Measurements from ENCODE around the gene SLC4A8. TPM values are rescaled to one million over a fixed set of nuclear protein-coding genes. Genes with fewer than 3 reads are reported as not detected.

SLC4A8 gene
- total and polyA plus RNA-seq, 9 of the 15 experiments (the other 6 are each of a cell fraction or from before 2014, with no cell fraction given), result 0.04 to 1.5 (median 0.12) TPM; not detected in 2

- TF ChIP-seq ZNF77 (CRISPR knock-in tag; IDR thresholded peaks at IDR 0.05), result no peak
- 0 out of 2 replicates have a peak, but pooled peaks have one; percentile 11 for TF ChIP-seq MAFF (IDR thresholded peaks at IDR 0.05; ENCODE audit: low read length)
- peak; percentile 14; the same call in 1 of the 2 replicates for TF ChIP-seq MAFG (tag; conservative IDR thresholded peaks at IDR 0.05)
- peak; percentile 57; the same call in 1 of the 2 replicates for TF ChIP-seq ZNF316 (IDR thresholded peaks at IDR 0.05)
- peak; percentile 45; the same call in 1 of the 2 replicates for TF ChIP-seq C11orf30 (IDR thresholded peaks at IDR 0.05; ENCODE audit: low read depth)
- Histone ChIP-seq H3K36me3 (ENCODE audit: control insufficient read depth, insufficient read depth, low read length) (no peaks in the 10 kb centered on the region), H3K79me2 (ENCODE audit: control insufficient read depth, insufficient read depth, low read length) (no peaks in the 10 kb centered on the region), H3K9me1 (ENCODE audit: control insufficient read depth, insufficient read depth, low read length) (no peaks in the 10 kb centered on the region), H3K9ac (ENCODE audit: insufficient read depth in 1 of 2, low read depth in 2 of 2, low read length in 2 of 2) (no peak overlapping the region), H2AFZ (ENCODE audit: low read depth, low read length) (no peak overlapping the region), H3K27ac (ENCODE audit: extremely low read depth, low read depth, low read length) (no peak overlapping the region), H3K9me3 (replicated peaks; ENCODE audit: control insufficient read depth, insufficient read depth, low read depth, low read length) (no peaks in the 10 kb centered on the region), H3K27me3 (ENCODE audit: control insufficient read depth in 2 of 2, insufficient read depth in 2 of 2, low read length in 2 of 2) (peaks cover 5 to 11% of the 10 kb centered on the region in 2 experiments; a peak in 4 of 5 replicates), H3K4me1 (replicated peaks in 1 of 2; ENCODE audit: control insufficient read depth in 2 of 2, insufficient read depth in 2 of 2, low read length in 2 of 2) (no peaks in the 10 kb centered on the region), H3K4me2 (ENCODE audit: insufficient read depth, low read length) (no peak overlapping the region), H4K20me1 (replicated peaks; ENCODE audit: control insufficient read depth, insufficient read depth, low read length) (no peaks in the 10 kb centered on the region), H3K4me3 (no peak overlapping the region)
- CTCF ChIA-PET (ENCODE audit: low intra/inter-chr PET ratio), result interaction anchor here (0.5 kb wide), 1 partner anchor 35 kb away, joined by 3 read pairs; no protein-coding TSS in a partner anchor
- no TSS peak for BruUV-seq (replicated peaks)
- DNase-seq (ENCODE audit: extremely low read depth in 1 of 4, low spot score in 3 of 4) (no peak), FAIRE-seq (no peak), ATAC-seq (no peak)
- in situ Hi-C loops (cut with MboI), result no loop called here
- intact Hi-C loops (cut with micrococcal nuclease), result no loop called here
- POLR2A ChIA-PET, result interaction anchor here (0.8 to 1.8 kb wide), 3 partner anchors 12 to 90 kb away, joined by 3 to 4 read pairs (median 3); no protein-coding TSS in a partner anchor
Observed at GRCh38 chr12:51458635-51459034, 34.0 kb downstream of the SLC4A8 start.

GRCh38 chr12:51460519-51460918, 35.9 kb downstream of the SLC4A8 start:
- H2AFZ ChIP-seq (ENCODE audit: low read depth, low read length), result no peak overlapping the region
- H4K20me1 ChIP-seq (replicated peaks; ENCODE audit: control insufficient read depth, insufficient read depth, low read length), result no peaks in the 10 kb centered on the region
- no peak overlapping the region for H3K4me2 ChIP-seq (ENCODE audit: insufficient read depth, low read length)
- peaks cover 5 to 11% of the 10 kb centered on the region in 2 experiments; a peak in 4 of 5 replicates for H3K27me3 ChIP-seq (ENCODE audit: control insufficient read depth in 2 of 2, insufficient read depth in 2 of 2, low read length in 2 of 2)
- FAIRE-seq, result no peak
- no peak for DNase-seq (ENCODE audit: extremely low read depth in 1 of 4, low spot score in 3 of 4)
- intact Hi-C loops (cut with micrococcal nuclease) (no loop called here), in situ Hi-C loops (cut with MboI) (no loop called here)
- POLR2A ChIA-PET, result no interaction called here
- ATAC-seq, result no peak
- H3K36me3 ChIP-seq (ENCODE audit: control insufficient read depth, insufficient read depth, low read length), result no peaks in the 10 kb centered on the region
- H3K4me3 ChIP-seq, result no peak overlapping the region
- H3K27ac ChIP-seq (ENCODE audit: extremely low read depth, low read depth, low read length), result no peak overlapping the region
- no peak overlapping the region for H3K9ac ChIP-seq (ENCODE audit: insufficient read depth in 1 of 2, low read depth in 2 of 2, low read length in 2 of 2)
- BruUV-seq (replicated peaks), result no TSS peak
- no peaks in the 10 kb centered on the region for H3K4me1 ChIP-seq (replicated peaks in 1 of 2; ENCODE audit: control insufficient read depth in 2 of 2, insufficient read depth in 2 of 2, low read length in 2 of 2)
- CTCF ChIA-PET (ENCODE audit: low intra/inter-chr PET ratio), result no interaction called here
- no peaks in the 10 kb centered on the region for H3K79me2 ChIP-seq (ENCODE audit: control insufficient read depth, insufficient read depth, low read length)
- no peaks in the 10 kb centered on the region for H3K9me1 ChIP-seq (ENCODE audit: control insufficient read depth, insufficient read depth, low read length)
- 0% methylated on average over 2 of the region's 2 CpGs for WGBS (ENCODE audit: insufficient coverage, low coverage, missing lambda C conversion rate)
- no peaks in the 10 kb centered on the region for H3K9me3 ChIP-seq (replicated peaks; ENCODE audit: control insufficient read depth, insufficient read depth, low read depth, low read length)
- TF ChIP-seq CLOCK (CRISPR knock-in tag; IDR thresholded peaks at IDR 0.05; ENCODE audit: borderline replicate concordance) (no peak), TCF15 (CRISPR knock-in tag; IDR thresholded peaks at IDR 0.05) (no peak), FOXM1 (IDR thresholded peaks at IDR 0.05; ENCODE audit: low read depth) (no peak), FOXM1 (CRISPR knock-in tag; IDR thresholded peaks at IDR 0.05; ENCODE audit: low read depth) (no peak), ZNF23 (CRISPR knock-in tag; IDR thresholded peaks at IDR 0.05) (no peak), ZNF778 (CRISPR knock-in tag; IDR thresholded peaks at IDR 0.05) (no peak), PCBP2 (IDR thresholded peaks at IDR 0.05; ENCODE audit: low read depth, low read length, poor library complexity, severe bottlenecking) (no peak), SIRT6 (IDR thresholded peaks at IDR 0.05; ENCODE audit: low read depth, low read length) (no peak)

Measured in K562 (cell line).